HepG2 (cell line): ENCODE results near the gene MED20. TPM values are rescaled to one million over a fixed set of nuclear protein-coding genes. Genes with fewer than 3 reads are reported as not detected.
A peak's percentile ranks its signal among the peaks of the same experiment; 100 is the strongest.

Experiments used
- BCLAF1 ChIP-seq: fragments of 450-650 bp; IDR thresholded peaks from 2 replicates; pipeline ENCODE4 v1.6.1; 2017; ENCODE audit warnings: mild to moderate bottlenecking
- BRCA1 ChIP-seq: sonication (generic); formaldehyde crosslinking; IDR thresholded peaks from 2 replicates; pipeline ENCODE4 v1.4.0; 2020; ENCODE audit warnings: missing genetic modification reagents
- CEBPB ChIP-seq: IDR thresholded peaks from 2 replicates; pipeline ENCODE4 v1.6.1; 2011; ENCODE audit warnings: low read depth, low read length, improper control_type of control experiment, borderline replicate concordance
- CSRNP1 ChIP-seq: sonication (generic); formaldehyde crosslinking; IDR thresholded peaks from 2 replicates; pipeline ENCODE4 v1.8.1; 2023; ENCODE audit warnings: mild to moderate bottlenecking, missing genetic modification reagents
- GATAD1 ChIP-seq: IDR thresholded peaks from 2 replicates; pipeline ENCODE4 v1.6.1; 2016; ENCODE audit warnings: missing genetic modification reagents, missing compliant biosample characterization
- KMT2A ChIP-seq: sonication (generic); formaldehyde crosslinking; IDR thresholded peaks from 2 replicates; pipeline ENCODE4 v1.4.0; 2020; ENCODE audit warnings: missing genetic modification reagents
- MYC ChIP-seq: sonication (generic); formaldehyde crosslinking; IDR thresholded peaks from 2 replicates; pipeline ENCODE4 v1.9.0; 2021; ENCODE audit warnings: missing genetic modification reagents, borderline replicate concordance
- NBN ChIP-seq: fragments of 450-650 bp; conservative IDR thresholded peaks from 2 replicates; pipeline ENCODE4 v1.6.1; 2017
- PLRG1 ChIP-seq: fragments of 450-650 bp; conservative IDR thresholded peaks from 2 replicates; pipeline ENCODE4 v1.6.1; 2016
- RAD21 ChIP-seq: fragments of 450-650 bp; formaldehyde crosslinking; IDR thresholded peaks from 2 replicates; pipeline ENCODE4 v1.5.0; 2020; ENCODE audit warnings: mild to moderate bottlenecking
- RARG ChIP-seq: sonication (generic); formaldehyde crosslinking; IDR thresholded peaks from 2 replicates; pipeline ENCODE4 v1.4.0; 2020; ENCODE audit warnings: low read depth, mild to moderate bottlenecking, missing genetic modification reagents
- SMAD3 ChIP-seq: sonication (generic); formaldehyde crosslinking; IDR thresholded peaks from 2 replicates; pipeline ENCODE4 v1.4.0; 2020; ENCODE audit warnings: missing genetic modification reagents
- SP4 ChIP-seq: sonication (generic); formaldehyde crosslinking; IDR thresholded peaks from 2 replicates; pipeline ENCODE4 v1.8.1; 2023; ENCODE audit warnings: mild to moderate bottlenecking, missing genetic modification reagents
- ZBTB2 ChIP-seq: sonication (generic); formaldehyde crosslinking; IDR thresholded peaks from 2 replicates; pipeline ENCODE4 v1.8.0; 2022; ENCODE audit warnings: low read depth, missing genetic modification reagents
- ZFP90 ChIP-seq: sonication (generic); formaldehyde crosslinking; IDR thresholded peaks from 2 replicates; pipeline ENCODE4 v1.8.0; 2022; ENCODE audit warnings: missing genetic modification reagents, mild to moderate bottlenecking, inconsistent platforms, borderline replicate concordance
- ZMYM4 ChIP-seq: sonication (generic); formaldehyde crosslinking; IDR thresholded peaks from 2 replicates; pipeline ENCODE4 v1.8.1; 2023; ENCODE audit warnings: mild to moderate bottlenecking, missing genetic modification reagents
- ZNF12 ChIP-seq: sonication (generic); formaldehyde crosslinking; IDR thresholded peaks from 2 replicates; pipeline ENCODE4 v1.5.0; 2020; ENCODE audit warnings: missing genetic modification reagents
- ZNF234 ChIP-seq: sonication (generic); formaldehyde crosslinking; conservative IDR thresholded peaks from 2 replicates; pipeline ENCODE4 v1.5.1; 2020; ENCODE audit warnings: mild to moderate bottlenecking, missing genetic modification reagents
- ZNF296 ChIP-seq: sonication (generic); formaldehyde crosslinking; conservative IDR thresholded peaks from 2 replicates; pipeline ENCODE4 v1.5.0; 2020; ENCODE audit warnings: mild to moderate bottlenecking, missing genetic modification reagents
- ZNF740 ChIP-seq: sonication (generic); formaldehyde crosslinking; IDR thresholded peaks from 2 replicates; pipeline ENCODE4 v1.4.0; 2020; ENCODE audit warnings: missing genetic modification reagents
- ZNF777 ChIP-seq: sonication (generic); formaldehyde crosslinking; IDR thresholded peaks from 2 replicates; pipeline ENCODE4 v1.4.0; 2020; ENCODE audit warnings: missing genetic modification reagents
- polyA plus RNA-seq, 8 experiments: library from polyadenylated mRNA; depleted of rRNA in 3 of 8; stranded (reverse) in 7 of 8; unstranded in 1 of 8; fragments of >200 nt; fragmentation: Illumina TruSeq in 4 of 8; extraction: Trizol in 4 of 8; gene quantifications; 2 replicates each; pipeline versions ENCODE4 v1.2.1 to v1.2.3, GENCODE V29; 2011 to 2016; ENCODE audit warnings: low read depth in 4 of 8, missing spikeins in 1 of 8, mixed read lengths in 1 of 8; ENCODE audit not compliant: insufficient read depth in 1 of 8
- total RNA-seq, 5 experiments: library from RNA; depleted of rRNA; stranded (reverse); fragments of >200 nt; fragmentation: Illumina TruSeq; extraction: Trizol; gene quantifications; 2 replicates each; pipeline ENCODE4 v1.2.3, GENCODE V29; 2016; ENCODE audit warnings: low read depth in 1 of 5

MED20 gene
- total and polyA plus RNA-seq, 2 of the 13 experiments (the other 11 are each of a cell fraction or from before 2014, with no cell fraction given), result 28.1 to 41.1 TPM

GRCh38 chr6:41941280-41942066 lies 20.5 kb upstream of the MED20 start, which contains the start of gene CCND3 (continued):
- no peak for TF ChIP-seq PLRG1
- peak; percentile 58 for TF ChIP-seq ZFP90 (CRISPR knock-in tag)
- no peak for TF ChIP-seq BCLAF1
- no peak for TF ChIP-seq NBN
- peak; percentile 82 for TF ChIP-seq SP4 (CRISPR knock-in tag)
- no peak for TF ChIP-seq ZNF234 (CRISPR knock-in tag)
- no peak; the same call in 1 of the 2 replicates for TF ChIP-seq ZNF296 (CRISPR knock-in tag)
- TF ChIP-seq RAD21 (CRISPR knock-in tag), result no peak
- no peak; the same call in 1 of the 2 replicates for TF ChIP-seq CSRNP1
- TF ChIP-seq RARG (CRISPR knock-in tag), result peak; percentile 87; the same call in 1 of the 2 replicates
- TF ChIP-seq SMAD3, result peak; percentile 71; the same call in 1 of the 2 replicates
- TF ChIP-seq ZBTB2 (CRISPR knock-in tag), result peak; percentile 69; the same call in 1 of the 2 replicates
- TF ChIP-seq ZNF12 (CRISPR knock-in tag), result 0 out of 2 replicates have a peak, but pooled peaks have one; percentile 36
- TF ChIP-seq ZMYM4 (CRISPR knock-in tag), result peak; percentile 64; the same call in 1 of the 2 replicates
- peak; percentile 72 for TF ChIP-seq MYC
- TF ChIP-seq GATAD1 (CRISPR knock-in tag), result peak; percentile 47; the same call in 1 of the 2 replicates
- TF ChIP-seq KMT2A (CRISPR knock-in tag), result peak; percentile 38; the same call in 1 of the 2 replicates
- no peak for TF ChIP-seq BRCA1 (CRISPR knock-in tag)
- TF ChIP-seq ZNF740, result 0 out of 2 replicates have a peak, but pooled peaks have one; percentile 50
- peak; percentile 92 for TF ChIP-seq CEBPB
- peak; percentile 91 for TF ChIP-seq ZNF777 (CRISPR knock-in tag)
